ENCODE data around the gene CLNK. TPM values are rescaled to one million over a fixed set of nuclear protein-coding genes. Genes with fewer than 3 reads are reported as not detected.

CLNK gene
- total and polyA plus RNA-seq, 2 experiments from 2014 or later = not detected

- 88% methylated on average over 8 of the region's 8 CpGs for WGBS (ENCODE audit: low lambda C conversion rate, missing lambda C conversion rate)
- Histone ChIP-seq H3K27ac (no peak overlapping the region), H4K20me1 (ENCODE audit: insufficient read depth, poor library complexity, severe bottlenecking) (no peaks in the 10 kb centered on the region), H3K4me2 (no peak overlapping the region), H3K36me3 (replicated peaks; ENCODE audit: insufficient read depth, low read depth) (no peaks in the 10 kb centered on the region), H2AFZ (no peak overlapping the region), H3K9me3 (ENCODE audit: low read depth) (no peaks in the 10 kb centered on the region), H3K9me2 (replicated peaks; ENCODE audit: insufficient read depth) (no peaks in the 10 kb centered on the region), H3K27me3 (peaks cover 16% of the 10 kb centered on the region), H3K4me1 (ENCODE audit: insufficient read depth) (peaks cover 22% of the 10 kb centered on the region), H3K79me2 (peaks cover 26% of the 10 kb centered on the region), H3K4me3 (no peak overlapping the region)
- TF ChIP-seq EZH2phosphoT487 (IDR thresholded peaks at IDR 0.05; ENCODE audit: low read depth, severe bottlenecking, unreplicated experiment) (no peak), CTCF (IDR thresholded peaks at IDR 0.05; ENCODE audit: poor library complexity) (no peak), EZH2 (IDR thresholded peaks at IDR 0.05; ENCODE audit: borderline replicate concordance) (no peak)
- DNase-seq (ENCODE audit: low spot score) = no peak
Observed at GRCh38 chr4:10459305-10459704, 225.3 kb downstream of the CLNK start.

- Histone ChIP-seq H3K4me3 (no peak overlapping the region), H3K79me2 (peaks cover 37% of the 10 kb centered on the region), H3K9me2 (replicated peaks; ENCODE audit: insufficient read depth) (no peaks in the 10 kb centered on the region), H3K4me1 (ENCODE audit: insufficient read depth) (peaks cover 22% of the 10 kb centered on the region), H4K20me1 (ENCODE audit: insufficient read depth, poor library complexity, severe bottlenecking) (no peaks in the 10 kb centered on the region), H3K4me2 (peak overlapping the region; percentile 94), H3K9me3 (ENCODE audit: low read depth) (no peaks in the 10 kb centered on the region), H2AFZ (peak overlapping the region; percentile 99), H3K27me3 (peaks cover 16% of the 10 kb centered on the region), H3K36me3 (replicated peaks; ENCODE audit: insufficient read depth, low read depth) (no peaks in the 10 kb centered on the region), H3K27ac (no peak overlapping the region)
- peak; percentile 24 for DNase-seq (ENCODE audit: low spot score)
- TF ChIP-seq EZH2 (IDR thresholded peaks at IDR 0.05; ENCODE audit: borderline replicate concordance) = no peak
- no peak for TF ChIP-seq EZH2phosphoT487 (IDR thresholded peaks at IDR 0.05; ENCODE audit: low read depth, severe bottlenecking, unreplicated experiment)
- no peak for TF ChIP-seq CTCF (IDR thresholded peaks at IDR 0.05; ENCODE audit: poor library complexity)
- 60% methylated on average over 13 of the region's 13 CpGs for WGBS (ENCODE audit: low lambda C conversion rate, missing lambda C conversion rate)
Observed at GRCh38 chr4:10458177-10458576, 226.4 kb downstream of the CLNK start.

GRCh38 chr4:10457255-10457801, 227.2 kb downstream of the CLNK start, which contains the start of gene ZNF518B:
Gene ZNF518B, minus strand, starts transcription at chr4:10457426. Its CDS starts 11,098 bp downstream, at chr4:10446328.
- Histone ChIP-seq H3K27me3 (peaks cover 9% of the 10 kb centered on the region), H3K4me3 (peak within 1 kb of the TSS; percentile 69), H3K9me3 (ENCODE audit: low read depth) (no peaks in the 10 kb centered on the region), H3K27ac (peak within 1 kb of the TSS; percentile 87), H3K36me3 (replicated peaks; ENCODE audit: insufficient read depth, low read depth) (no peaks in the 10 kb centered on the region), H3K4me1 (ENCODE audit: insufficient read depth) (peaks cover 22% of the 10 kb centered on the region), H2AFZ (peak within 1 kb of the TSS; percentile 99), H3K79me2 (peaks cover 45% of the 10 kb centered on the region), H3K4me2 (peak within 1 kb of the TSS; percentile 94), H4K20me1 (ENCODE audit: insufficient read depth, poor library complexity, severe bottlenecking) (no peaks in the 10 kb centered on the region), H3K9me2 (replicated peaks; ENCODE audit: insufficient read depth) (no peaks in the 10 kb centered on the region)
- 5% methylated on average over 54 of the region's 60 CpGs for WGBS (ENCODE audit: low lambda C conversion rate, missing lambda C conversion rate)
- TF ChIP-seq CTCF (IDR thresholded peaks at IDR 0.05; ENCODE audit: poor library complexity) = no peak
- TF ChIP-seq EZH2phosphoT487 (IDR thresholded peaks at IDR 0.05; ENCODE audit: low read depth, severe bottlenecking, unreplicated experiment) = no peak
- no peak for TF ChIP-seq EZH2 (IDR thresholded peaks at IDR 0.05; ENCODE audit: borderline replicate concordance)
- peak; percentile 90 for DNase-seq (ENCODE audit: low spot score)
